ENCODE measurements around the gene TMEM258. TPM values are rescaled to one million over a fixed set of nuclear protein-coding genes. Genes with fewer than 3 reads are reported as not detected.

The TMEM258 gene
- polyA plus RNA-seq, 2 of the 4 experiments (the other 2 are of a cell fraction): 257 to 280 TPM

GRCh38 chr11:61739413-61739812 lies 53.0 kb downstream of the TMEM258 start:
- Histone ChIP-seq H3K4me3 (no peak overlapping the region), H3K4me2 (no peak overlapping the region), H3K27ac (no peak overlapping the region), H3K4me1 (no peaks in the 10 kb centered on the region), H3K9me3 (no peaks in the 10 kb centered on the region)
- FAIRE-seq (no peak), DNase-seq (ENCODE audit: low read depth in 1 of 2, low spot score in 1 of 2) (no peak), ATAC-seq (no peak)
- POLR2A ChIA-PET: no interaction called here
- CTCF ChIA-PET: interaction anchor here (0.6 to 11.4 kb wide), 6 partner anchors 7 to 369 kb away, joined by 3 to 156 read pairs (median 3); no protein-coding TSS in a partner anchor
- TF ChIP-seq MAX (IDR thresholded peaks at IDR 0.05) (no peak), REST (IDR thresholded peaks at IDR 0.05) (no peak), HOXB5 (CRISPR knock-in tag; IDR thresholded peaks at IDR 0.05) (no peak), BCL3 (IDR thresholded peaks at IDR 0.05) (no peak), POLR2A (IDR thresholded peaks at IDR 0.05; ENCODE audit: low read length) (no peak), RAD21 (conservative IDR thresholded peaks at IDR 0.05 in 1 of 2, IDR thresholded peaks at IDR 0.05 in 1 of 2) (no peak), CBX2 (IDR thresholded peaks at IDR 0.05; ENCODE audit: borderline replicate concordance, low read depth) (no peak), ZNF302 (CRISPR knock-in tag; IDR thresholded peaks at IDR 0.05) (no peak), ESRRA (IDR thresholded peaks at IDR 0.05; ENCODE audit: borderline replicate concordance, low read length) (no peak), RNF2 (IDR thresholded peaks at IDR 0.05; ENCODE audit: borderline replicate concordance, low read depth) (no peak), USF2 (IDR thresholded peaks at IDR 0.05) (no peak), JUN (IDR thresholded peaks at IDR 0.05) (no peak), TFCP2L1 (CRISPR knock-in tag; IDR thresholded peaks at IDR 0.05) (no peak), HEYL (CRISPR knock-in tag; IDR thresholded peaks at IDR 0.05) (no peak), RFX5 (IDR thresholded peaks at IDR 0.05) (no peak), ATOH8 (CRISPR knock-in tag; IDR thresholded peaks at IDR 0.05; ENCODE audit: low read depth) (no peak)
- 92% methylated on average over 10 of the region's 15 CpGs for WGBS (ENCODE audit: missing lambda C conversion rate)

Other genes with a start within 250 kb of the TMEM258 start
- gene SYT7, start 211.5 kb downstream of the TMEM258 start, polyA plus RNA-seq (2011; rRNA removed): 0.37 and 0.38 TPM in 2 replicates
- 0.78 to 1.0 TPM (median 1.0 TPM) in 3 replicates for gene SYT7, start 211.5 kb downstream of the TMEM258 start, polyA plus RNA-seq (2017; fragmentation: RNase III; extraction: RNeasy Plus Mini Kit Qiagen cat#74134 plus additional on column Dnase treatment)
- gene DAGLA, start 112.2 kb downstream of the TMEM258 start, polyA plus RNA-seq (2011; rRNA removed): 0.93 and 1.2 TPM in 2 replicates
- gene DAGLA, start 112.2 kb downstream of the TMEM258 start, polyA plus RNA-seq (2017; fragmentation: RNase III; extraction: RNeasy Plus Mini Kit Qiagen cat#74134 plus additional on column Dnase treatment): 2.2 to 2.5 TPM (median 2.5 TPM) in 3 replicates
- gene MYRF, start 40.0 kb downstream of the TMEM258 start, polyA plus RNA-seq (2011; rRNA removed): 14.7 and 28.4 TPM in 2 replicates
- 19.2 to 22.3 TPM (median 21.2 TPM) in 3 replicates for gene MYRF, start 40.0 kb downstream of the TMEM258 start, polyA plus RNA-seq (2017; fragmentation: RNase III; extraction: RNeasy Plus Mini Kit Qiagen cat#74134 plus additional on column Dnase treatment)
- 36.3 and 38.4 TPM in 2 replicates for gene FEN1, start 312 bp upstream of the TMEM258 start, polyA plus RNA-seq (2011; rRNA removed)
- 99.7 to 105 TPM (median 104 TPM) in 3 replicates for gene FEN1, start 312 bp upstream of the TMEM258 start, polyA plus RNA-seq (2017; fragmentation: RNase III; extraction: RNeasy Plus Mini Kit Qiagen cat#74134 plus additional on column Dnase treatment)
- gene FADS1, start 24.4 kb upstream of the TMEM258 start, polyA plus RNA-seq (2011; rRNA removed): 163 and 175 TPM in 2 replicates
- 121 to 205 TPM (median 189 TPM) in 3 replicates for gene FADS1, start 24.4 kb upstream of the TMEM258 start, polyA plus RNA-seq (2017; fragmentation: RNase III; extraction: RNeasy Plus Mini Kit Qiagen cat#74134 plus additional on column Dnase treatment)
- gene FADS2, start 35.7 kb upstream of the TMEM258 start, polyA plus RNA-seq (2011; rRNA removed): 215 and 278 TPM in 2 replicates
- gene FADS2, start 35.7 kb upstream of the TMEM258 start, polyA plus RNA-seq (2017; fragmentation: RNase III; extraction: RNeasy Plus Mini Kit Qiagen cat#74134 plus additional on column Dnase treatment): 184 to 391 TPM (median 352 TPM) in 3 replicates
- 17.5 and 22.3 TPM in 2 replicates for gene FADS3, start 98.9 kb upstream of the TMEM258 start, polyA plus RNA-seq (2011; rRNA removed)
- gene FADS3, start 98.9 kb upstream of the TMEM258 start, polyA plus RNA-seq (2017; fragmentation: RNase III; extraction: RNeasy Plus Mini Kit Qiagen cat#74134 plus additional on column Dnase treatment): 36.3 to 43.5 TPM (median 42.9 TPM) in 3 replicates
- gene RAB3IL1, start 125.0 kb upstream of the TMEM258 start, polyA plus RNA-seq (2011; rRNA removed): 3.8 and 5.8 TPM in 2 replicates
- gene RAB3IL1, start 125.0 kb upstream of the TMEM258 start, polyA plus RNA-seq (2017; fragmentation: RNase III; extraction: RNeasy Plus Mini Kit Qiagen cat#74134 plus additional on column Dnase treatment): 5.0 to 6.6 TPM (median 6.2 TPM) in 3 replicates
- gene BEST1, start 157.8 kb upstream of the TMEM258 start, polyA plus RNA-seq (2011; rRNA removed): 1.2 and 1.5 TPM in 2 replicates
- gene BEST1, start 157.8 kb upstream of the TMEM258 start, polyA plus RNA-seq (2017; fragmentation: RNase III; extraction: RNeasy Plus Mini Kit Qiagen cat#74134 plus additional on column Dnase treatment): 0.98 to 2.1 TPM (median 1.9 TPM) in 3 replicates
- 2,791 and 4,959 TPM in 2 replicates for gene FTH1, start 175.0 kb upstream of the TMEM258 start, polyA plus RNA-seq (2011; rRNA removed)
- 12,354 to 13,747 TPM (median 12,799 TPM) in 3 replicates for gene FTH1, start 175.0 kb upstream of the TMEM258 start, polyA plus RNA-seq (2017; fragmentation: RNase III; extraction: RNeasy Plus Mini Kit Qiagen cat#74134 plus additional on column Dnase treatment)

All from A549 (cell line).